MM.1S (cell line): ENCODE data around the gene SPOCK1.

ENCODE experiments used
- DNase-seq: peaks from one replicate; pipeline ENCODE4 v3.0.0-alpha.2; 2015
- H2AFZ ChIP-seq: fragments of 300-600 bp; sonication (generic); 2 replicates; pipeline ENCODE4 v1.6.0; 2016; ENCODE audit warnings: antibody characterized with exemption, low read length
- H3F3A ChIP-seq: fragments of 300-600 bp; sonication (generic); 2 replicates; pipeline ENCODE4 v1.6.1; 2016; ENCODE audit warnings: mild to moderate bottlenecking, antibody characterized with exemption, low read length, moderate library complexity, mixed read lengths; ENCODE audit not compliant: insufficient read depth
- H3K27ac ChIP-seq: fragments of 300-600 bp; sonication (generic); 2 replicates; pipeline ENCODE4 v1.5.1; 2016; ENCODE audit warnings: mild to moderate bottlenecking, low read length
- H3K27me3 ChIP-seq: fragments of 300-600 bp; sonication (generic); replicated peaks from 2 replicates; pipeline ENCODE4 v1.6.0; 2016; ENCODE audit warnings: low read length; ENCODE audit not compliant: insufficient read depth
- H3K36me3 ChIP-seq: fragments of 300-600 bp; sonication (generic); replicated peaks from 2 replicates; pipeline ENCODE4 v1.6.1; 2016; ENCODE audit warnings: mild to moderate bottlenecking, low read length, mixed read lengths; ENCODE audit not compliant: insufficient read depth
- H3K4me1 ChIP-seq: fragments of 300-600 bp; sonication (generic); 2 replicates; pipeline ENCODE4 v1.6.1; 2016; ENCODE audit warnings: low read length, mixed read lengths
- H3K4me2 ChIP-seq: fragments of 300-600 bp; sonication (generic); 2 replicates; pipeline ENCODE4 v1.6.0; 2016; ENCODE audit warnings: low read depth, low read length
- H3K4me3 ChIP-seq: fragments of 300-600 bp; sonication (generic); 2 replicates; pipeline ENCODE4 v1.5.1; 2016; ENCODE audit warnings: low read length, mixed read lengths
- H3K79me2 ChIP-seq: fragments of 300-600 bp; sonication (generic); 2 replicates; pipeline ENCODE4 v1.6.1; 2016; ENCODE audit warnings: mixed run types, low read length, mixed read lengths
- H3K9ac ChIP-seq: fragments of 300-600 bp; sonication (generic); 2 replicates; pipeline ENCODE4 v1.6.1; 2016; ENCODE audit warnings: low read length, mixed read lengths
- H3K9me2 ChIP-seq: fragments of 300-600 bp; sonication (generic); replicated peaks from 2 replicates; pipeline ENCODE4 v1.6.1; 2016; ENCODE audit warnings: mild to moderate bottlenecking, low read length, mixed read lengths; ENCODE audit not compliant: insufficient read depth
- H3K9me3 ChIP-seq: fragments of 300-600 bp; sonication (generic); replicated peaks from 2 replicates; pipeline ENCODE4 v1.6.1; 2016; ENCODE audit warnings: mild to moderate bottlenecking, low read length, mixed read lengths; ENCODE audit not compliant: insufficient read depth
- H4K20me1 ChIP-seq: fragments of 300-600 bp; sonication (generic); 2 replicates; pipeline ENCODE4 v1.6.1; 2016; ENCODE audit warnings: mild to moderate bottlenecking, low read length, moderate library complexity, mixed read lengths; ENCODE audit not compliant: insufficient read depth
- EZH2 ChIP-seq: fragments of 300-600 bp; sonication (generic); optimal IDR thresholded peaks from 2 replicates; pipeline ENCODE3; 2017; ENCODE audit warnings: low read depth, mild to moderate bottlenecking, antibody characterized with exemption, low read length, mixed read lengths
- EZH2phosphoT487 ChIP-seq: fragments of 300-600 bp; sonication (generic); IDR thresholded peaks from 2 replicates; pipeline ENCODE4 v1.6.1; 2018; ENCODE audit warnings: antibody characterized with exemption, low read length
- TF ChIP-seq, protein P1 (sequence below): fragments of 300-600 bp; sonication (generic); IDR thresholded peaks from 2 replicates; pipeline ENCODE4 v1.5.1; 2016; ENCODE audit warnings: antibody characterized with exemption, low read length, mixed read lengths

Gene SPOCK1

DNA sequence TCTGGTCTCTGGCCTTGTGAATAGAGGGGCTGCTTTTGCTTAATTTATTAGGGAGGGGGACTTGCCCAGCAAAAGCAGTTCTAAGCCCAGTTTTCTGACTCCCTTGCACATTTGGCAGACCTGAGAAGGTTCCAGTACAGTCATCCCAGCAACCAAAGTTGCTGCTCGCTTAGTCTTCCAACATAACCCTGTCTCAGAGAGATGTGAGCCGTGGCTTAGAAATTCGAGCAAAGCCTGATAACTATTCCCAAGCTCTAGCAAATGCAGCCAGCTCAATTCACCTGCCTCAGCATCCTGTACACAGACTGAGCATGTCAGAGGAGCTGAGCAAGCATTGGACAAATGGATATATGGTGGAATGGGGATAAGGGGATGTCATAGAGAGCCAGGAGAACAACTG is 401.9 kb downstream of the SPOCK1 start:
- no peaks in the 10 kb centered on the region for H3F3A ChIP-seq
- no peak overlapping the region for H3K4me2 ChIP-seq
- no peak for DNase-seq
- no peaks in the 10 kb centered on the region for H3K9me2 ChIP-seq
- H3K27me3 ChIP-seq, result no peaks in the 10 kb centered on the region
- no peaks in the 10 kb centered on the region for H4K20me1 ChIP-seq
- no peaks in the 10 kb centered on the region for H3K9me3 ChIP-seq
- no peak overlapping the region for H3K27ac ChIP-seq
- no peak overlapping the region for H2AFZ ChIP-seq
- no peak overlapping the region for H3K4me3 ChIP-seq
- H3K4me1 ChIP-seq, result no peaks in the 10 kb centered on the region
- TF ChIP-seq, protein P1, sequence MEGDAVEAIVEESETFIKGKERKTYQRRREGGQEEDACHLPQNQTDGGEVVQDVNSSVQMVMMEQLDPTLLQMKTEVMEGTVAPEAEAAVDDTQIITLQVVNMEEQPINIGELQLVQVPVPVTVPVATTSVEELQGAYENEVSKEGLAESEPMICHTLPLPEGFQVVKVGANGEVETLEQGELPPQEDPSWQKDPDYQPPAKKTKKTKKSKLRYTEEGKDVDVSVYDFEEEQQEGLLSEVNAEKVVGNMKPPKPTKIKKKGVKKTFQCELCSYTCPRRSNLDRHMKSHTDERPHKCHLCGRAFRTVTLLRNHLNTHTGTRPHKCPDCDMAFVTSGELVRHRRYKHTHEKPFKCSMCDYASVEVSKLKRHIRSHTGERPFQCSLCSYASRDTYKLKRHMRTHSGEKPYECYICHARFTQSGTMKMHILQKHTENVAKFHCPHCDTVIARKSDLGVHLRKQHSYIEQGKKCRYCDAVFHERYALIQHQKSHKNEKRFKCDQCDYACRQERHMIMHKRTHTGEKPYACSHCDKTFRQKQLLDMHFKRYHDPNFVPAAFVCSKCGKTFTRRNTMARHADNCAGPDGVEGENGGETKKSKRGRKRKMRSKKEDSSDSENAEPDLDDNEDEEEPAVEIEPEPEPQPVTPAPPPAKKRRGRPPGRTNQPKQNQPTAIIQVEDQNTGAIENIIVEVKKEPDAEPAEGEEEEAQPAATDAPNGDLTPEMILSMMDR, result no peak
- TF ChIP-seq EZH2 (no peak), EZH2phosphoT487 (no peak)
- no peaks in the 10 kb centered on the region for H3K36me3 ChIP-seq
- H3K79me2 ChIP-seq, result no peaks in the 10 kb centered on the region
- no peak overlapping the region for H3K9ac ChIP-seq

DNA sequence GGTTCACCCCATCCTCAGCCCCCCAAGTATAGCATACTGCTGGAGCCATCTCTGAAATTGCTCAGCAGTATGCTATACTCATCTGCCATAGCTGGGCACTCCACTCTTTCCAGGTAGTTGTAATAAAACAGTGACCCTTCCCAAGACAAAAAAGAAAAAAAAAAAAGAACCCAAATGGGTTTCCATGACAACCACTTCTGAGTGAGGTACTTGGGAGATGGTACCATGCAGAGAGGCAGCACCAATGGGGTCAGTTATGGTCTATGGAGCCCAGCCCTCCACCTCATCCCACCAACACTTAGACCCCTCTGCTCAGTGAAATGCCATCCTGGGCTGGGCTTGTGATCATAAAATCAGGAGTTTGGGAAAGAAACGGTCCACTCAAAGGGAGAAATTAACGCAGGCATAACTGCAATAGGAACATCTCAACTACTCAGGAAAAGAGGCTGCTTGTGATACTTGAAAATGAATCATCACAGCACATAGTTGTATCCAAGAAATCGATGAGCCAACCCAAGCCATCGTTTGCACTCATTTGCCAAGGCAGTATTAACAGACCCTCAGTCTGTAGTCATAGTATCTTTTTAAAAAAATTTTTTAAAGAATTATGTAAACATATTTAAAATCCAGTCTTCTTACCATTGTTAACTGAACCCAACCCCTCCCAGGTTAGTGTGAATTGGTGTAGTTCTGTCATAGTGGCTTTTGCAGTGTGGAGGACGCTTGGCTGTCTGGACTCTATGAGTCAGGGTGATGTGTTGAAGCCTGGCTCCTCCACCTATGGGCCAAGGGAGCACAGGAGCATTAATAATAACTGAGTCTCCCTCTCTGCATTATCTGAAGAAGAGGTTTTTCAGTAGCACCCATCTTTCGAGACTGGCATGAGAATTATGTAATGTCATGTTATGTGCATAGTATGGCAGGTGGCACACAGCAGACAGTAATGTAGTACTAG is 402.7 kb downstream of the SPOCK1 start:
- H3K36me3 ChIP-seq, result no peaks in the 10 kb centered on the region
- no peak for DNase-seq
- no peaks in the 10 kb centered on the region for H3K79me2 ChIP-seq
- no peaks in the 10 kb centered on the region for H3F3A ChIP-seq
- H3K27me3 ChIP-seq, result no peaks in the 10 kb centered on the region
- TF ChIP-seq EZH2 (no peak), EZH2phosphoT487 (no peak)
- H3K9ac ChIP-seq, result no peak overlapping the region
- H3K9me2 ChIP-seq, result no peaks in the 10 kb centered on the region
- no peaks in the 10 kb centered on the region for H4K20me1 ChIP-seq
- no peaks in the 10 kb centered on the region for H3K4me1 ChIP-seq
- no peak overlapping the region for H2AFZ ChIP-seq
- H3K4me3 ChIP-seq, result no peak overlapping the region
- no peak overlapping the region for H3K27ac ChIP-seq
- H3K4me2 ChIP-seq, result no peak overlapping the region
- no peaks in the 10 kb centered on the region for H3K9me3 ChIP-seq

DNA sequence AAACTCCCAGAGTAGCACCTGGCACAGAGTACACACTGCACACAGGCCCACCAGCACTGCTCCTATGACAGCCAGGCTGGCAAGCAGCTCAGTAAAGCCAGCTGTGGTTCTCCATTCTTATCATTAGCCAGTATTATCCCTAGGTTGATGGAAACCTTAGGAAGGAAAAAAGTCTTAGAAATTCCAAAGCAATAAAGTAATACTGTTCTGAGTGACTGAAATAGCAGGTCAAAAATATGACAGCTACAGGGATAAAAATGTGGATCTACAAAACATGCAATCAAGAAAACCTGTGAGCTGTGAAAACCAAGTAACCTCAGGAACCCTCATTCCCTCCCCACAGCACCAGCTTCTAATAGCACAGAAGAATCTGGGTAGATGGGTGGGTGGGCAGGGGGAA is 403.5 kb downstream of the SPOCK1 start:
- H4K20me1 ChIP-seq, result no peaks in the 10 kb centered on the region
- H3K9me3 ChIP-seq, result no peaks in the 10 kb centered on the region
- H3K4me1 ChIP-seq, result no peaks in the 10 kb centered on the region
- H2AFZ ChIP-seq, result no peak overlapping the region
- H3K4me3 ChIP-seq, result no peak overlapping the region
- no peaks in the 10 kb centered on the region for H3K36me3 ChIP-seq
- H3K27ac ChIP-seq, result no peak overlapping the region
- H3F3A ChIP-seq, result no peaks in the 10 kb centered on the region
- H3K27me3 ChIP-seq, result no peaks in the 10 kb centered on the region
- DNase-seq, result no peak
- TF ChIP-seq, protein P1, result no peak
- TF ChIP-seq EZH2 (no peak), EZH2phosphoT487 (no peak)
- no peak overlapping the region for H3K4me2 ChIP-seq
- no peaks in the 10 kb centered on the region for H3K9me2 ChIP-seq
- no peak overlapping the region for H3K9ac ChIP-seq
- H3K79me2 ChIP-seq, result no peaks in the 10 kb centered on the region

DNA sequence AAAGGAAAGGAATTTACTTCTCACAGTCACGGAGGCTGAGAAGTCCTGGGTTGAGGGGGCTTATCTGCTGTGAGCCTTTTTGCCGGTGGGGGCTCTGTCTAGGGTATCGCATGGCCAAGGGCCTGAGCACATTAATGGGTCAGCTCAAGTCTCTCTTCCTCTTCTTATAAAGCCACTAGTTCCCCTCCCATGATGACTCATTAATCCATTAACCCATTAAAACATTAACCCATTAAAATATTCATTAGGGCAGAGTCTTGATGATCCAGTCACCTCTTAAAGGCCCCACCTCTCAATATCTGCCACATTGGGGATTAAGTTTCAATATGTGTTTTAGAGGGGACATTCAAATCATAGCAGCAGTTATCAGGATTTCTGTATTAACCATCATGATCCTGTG is 406.3 kb downstream of the SPOCK1 start:
- Histone ChIP-seq H4K20me1 (no peaks in the 10 kb centered on the region), H2AFZ (no peak overlapping the region), H3K9ac (no peak overlapping the region), H3K4me3 (no peak overlapping the region), H3K27ac (no peak overlapping the region), H3K4me1 (no peaks in the 10 kb centered on the region), H3K9me3 (no peaks in the 10 kb centered on the region), H3K9me2 (no peaks in the 10 kb centered on the region), H3K27me3 (no peaks in the 10 kb centered on the region), H3F3A (no peaks in the 10 kb centered on the region), H3K36me3 (no peaks in the 10 kb centered on the region), H3K4me2 (no peak overlapping the region), H3K79me2 (no peaks in the 10 kb centered on the region)
- TF ChIP-seq EZH2phosphoT487 (no peak), EZH2 (no peak)
- TF ChIP-seq, protein P1, result no peak
- no peak for DNase-seq
